Measurements from ENCODE around the gene HHLA2.

HHLA2 gene

GRCh38 chr3:108401836-108402235, 105.5 kb downstream of the HHLA2 start:
- H3K4me1 ChIP-seq (ENCODE audit: control insufficient read depth in 1 of 2, insufficient read depth in 2 of 2, low read length in 2 of 2): peaks cover 19 to 22% of the 10 kb centered on the region in 2 donors
- H3K9me3 ChIP-seq (ENCODE audit: control insufficient read depth in 1 of 2, low read length in 2 of 2): peaks cover 0 to 4% of the 10 kb centered on the region in 2 donors

GRCh38 chr3:108403198-108403597, 106.8 kb downstream of the HHLA2 start:
- Histone ChIP-seq H3K4me1 (ENCODE audit: control insufficient read depth in 1 of 2, insufficient read depth in 2 of 2, low read length in 2 of 2) (peaks cover 28 to 34% of the 10 kb centered on the region in 2 donors), H3K4me3 (ENCODE audit: low read depth in 1 of 2, low read length in 2 of 2) (no peak overlapping the region), H3K27ac (ENCODE audit: low read depth, low read length) (no peak overlapping the region), H3K27me3 (ENCODE audit: control insufficient read depth in 1 of 2, insufficient read depth in 2 of 2, low read length in 2 of 2) (no peaks in the 10 kb centered on the region), H3K36me3 (ENCODE audit: control insufficient read depth in 1 of 2, insufficient read depth in 2 of 2, low read length in 2 of 2) (no peaks in the 10 kb centered on the region), H3K9me3 (ENCODE audit: control insufficient read depth in 1 of 2, low read length in 2 of 2) (peaks cover 0 to 4% of the 10 kb centered on the region in 2 donors), H3K9ac (ENCODE audit: low read depth in 1 of 2, low read length in 2 of 2) (no peak overlapping the region)

More at GRCh38 chr3:108401836-108402235, 105.5 kb downstream of the HHLA2 start:
- H3K4me3 ChIP-seq (ENCODE audit: low read depth in 1 of 2, low read length in 2 of 2): no peak overlapping the region
- H3K9ac ChIP-seq (ENCODE audit: low read depth in 1 of 2, low read length in 2 of 2): no peak overlapping the region
- H3K36me3 ChIP-seq (ENCODE audit: control insufficient read depth in 1 of 2, insufficient read depth in 2 of 2, low read length in 2 of 2): no peaks in the 10 kb centered on the region
- no peak overlapping the region for H3K27ac ChIP-seq (ENCODE audit: low read depth, low read length)
- no peaks in the 10 kb centered on the region for H3K27me3 ChIP-seq (ENCODE audit: control insufficient read depth in 1 of 2, insufficient read depth in 2 of 2, low read length in 2 of 2)

DNA sequence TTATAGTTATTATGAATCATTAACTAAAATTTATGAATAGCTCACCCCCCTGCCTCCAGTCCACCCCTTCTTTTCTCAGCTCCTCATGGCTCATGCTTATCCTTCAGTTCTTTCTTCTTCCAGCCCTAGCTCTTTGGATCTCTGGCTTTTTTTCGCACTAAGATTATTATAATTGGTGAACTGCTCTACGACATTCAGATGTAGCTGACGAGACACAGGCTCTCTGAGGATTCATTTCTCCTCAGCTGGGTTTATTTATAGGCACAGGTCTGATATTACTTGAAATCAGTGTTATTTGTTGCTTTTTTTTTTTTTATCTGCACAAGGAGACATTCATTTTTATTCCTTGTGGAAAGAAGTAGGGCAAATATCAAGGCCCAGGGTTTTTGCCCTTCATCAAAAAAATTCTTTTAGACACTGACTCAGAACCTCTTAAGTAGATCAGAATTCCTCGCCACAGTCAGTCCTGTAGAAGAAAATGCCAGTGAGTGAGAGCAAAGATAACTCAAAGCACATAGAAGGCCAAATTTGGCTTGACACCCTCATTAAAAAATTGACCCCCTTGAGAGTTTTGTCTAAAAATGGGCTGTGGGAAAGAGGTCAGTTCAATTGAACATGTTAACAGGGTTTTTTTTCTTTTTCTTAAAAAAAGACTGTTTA, 107.5 kb downstream of the HHLA2 start:
- Histone ChIP-seq H3K27me3 (ENCODE audit: control insufficient read depth in 1 of 2, insufficient read depth in 2 of 2, low read length in 2 of 2) (no peaks in the 10 kb centered on the region), H3K9me3 (ENCODE audit: control insufficient read depth in 1 of 2, low read length in 2 of 2) (peaks cover 0 to 4% of the 10 kb centered on the region in 2 donors), H3K27ac (ENCODE audit: low read depth, low read length) (no peak overlapping the region), H3K36me3 (ENCODE audit: control insufficient read depth in 1 of 2, insufficient read depth in 2 of 2, low read length in 2 of 2) (no peaks in the 10 kb centered on the region), H3K4me1 (ENCODE audit: control insufficient read depth in 1 of 2, insufficient read depth in 2 of 2, low read length in 2 of 2) (peaks cover 28 to 41% of the 10 kb centered on the region in 2 donors), H3K9ac (ENCODE audit: low read depth in 1 of 2, low read length in 2 of 2) (no peak overlapping the region), H3K4me3 (ENCODE audit: low read depth in 1 of 2, low read length in 2 of 2) (no peak overlapping the region)

DNA sequence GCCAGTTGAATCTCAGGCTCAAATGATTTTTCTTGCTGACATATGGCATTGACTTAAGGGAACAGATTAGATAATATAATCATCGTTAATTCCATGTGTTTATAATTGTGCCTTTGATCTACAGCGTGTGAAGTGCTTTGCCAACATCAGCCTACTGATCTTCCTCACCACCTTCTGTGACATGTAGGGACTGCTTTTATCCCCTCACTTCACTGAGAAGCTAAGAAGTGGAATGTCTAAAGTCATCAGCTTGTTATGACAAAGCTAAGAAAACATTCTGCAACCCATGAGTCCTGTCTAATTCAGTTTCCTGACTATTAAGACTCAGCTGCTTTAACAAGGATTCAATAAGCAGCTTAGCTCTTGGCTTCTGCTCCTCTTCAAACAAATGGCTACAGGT, 108.0 kb downstream of the HHLA2 start:
- Histone ChIP-seq H3K36me3 (ENCODE audit: control insufficient read depth in 1 of 2, insufficient read depth in 2 of 2, low read length in 2 of 2) (no peaks in the 10 kb centered on the region), H3K27me3 (ENCODE audit: control insufficient read depth in 1 of 2, insufficient read depth in 2 of 2, low read length in 2 of 2) (no peaks in the 10 kb centered on the region), H3K9ac (ENCODE audit: low read depth in 1 of 2, low read length in 2 of 2) (no peak overlapping the region), H3K4me1 (ENCODE audit: control insufficient read depth in 1 of 2, insufficient read depth in 2 of 2, low read length in 2 of 2) (peaks cover 28 to 45% of the 10 kb centered on the region in 2 donors), H3K9me3 (ENCODE audit: control insufficient read depth in 1 of 2, low read length in 2 of 2) (peaks cover 0 to 4% of the 10 kb centered on the region in 2 donors), H3K4me3 (ENCODE audit: low read depth in 1 of 2, low read length in 2 of 2) (no peak overlapping the region), H3K27ac (ENCODE audit: low read depth, low read length) (no peak overlapping the region)

DNA sequence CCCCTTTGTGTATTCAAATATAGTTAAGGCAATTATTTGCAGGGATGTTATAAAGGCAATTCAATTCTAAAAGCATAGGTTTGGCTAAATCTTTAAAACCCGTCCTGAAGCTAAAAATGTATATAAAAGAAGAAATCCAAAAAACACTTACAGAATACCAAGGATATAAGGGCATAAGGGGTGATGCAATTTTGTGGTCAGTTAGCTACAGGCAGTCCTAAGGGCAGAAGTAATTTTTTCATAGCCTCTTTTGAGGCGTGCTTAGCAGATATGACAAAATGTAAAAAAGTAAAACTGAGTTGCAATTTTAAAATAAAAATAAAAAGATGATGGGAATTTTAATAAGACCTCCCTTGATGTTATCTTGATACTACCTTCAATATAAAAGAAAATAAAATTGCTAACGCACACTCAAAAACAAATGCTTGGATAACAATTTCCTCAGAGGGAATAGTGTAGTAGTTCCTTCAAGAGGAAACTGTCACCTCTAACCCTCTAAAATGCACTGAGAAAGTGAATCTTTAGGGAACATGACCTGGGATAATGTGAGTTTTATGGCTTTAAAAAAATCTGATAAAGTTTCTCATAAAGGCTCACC, 109.8 kb downstream of the HHLA2 start:
- Histone ChIP-seq H3K4me1 (ENCODE audit: control insufficient read depth in 1 of 2, insufficient read depth in 2 of 2, low read length in 2 of 2) (peaks cover 28 to 45% of the 10 kb centered on the region in 2 donors), H3K27ac (ENCODE audit: low read depth, low read length) (no peak overlapping the region), H3K9ac (ENCODE audit: low read depth in 1 of 2, low read length in 2 of 2) (no peak overlapping the region)

DNA sequence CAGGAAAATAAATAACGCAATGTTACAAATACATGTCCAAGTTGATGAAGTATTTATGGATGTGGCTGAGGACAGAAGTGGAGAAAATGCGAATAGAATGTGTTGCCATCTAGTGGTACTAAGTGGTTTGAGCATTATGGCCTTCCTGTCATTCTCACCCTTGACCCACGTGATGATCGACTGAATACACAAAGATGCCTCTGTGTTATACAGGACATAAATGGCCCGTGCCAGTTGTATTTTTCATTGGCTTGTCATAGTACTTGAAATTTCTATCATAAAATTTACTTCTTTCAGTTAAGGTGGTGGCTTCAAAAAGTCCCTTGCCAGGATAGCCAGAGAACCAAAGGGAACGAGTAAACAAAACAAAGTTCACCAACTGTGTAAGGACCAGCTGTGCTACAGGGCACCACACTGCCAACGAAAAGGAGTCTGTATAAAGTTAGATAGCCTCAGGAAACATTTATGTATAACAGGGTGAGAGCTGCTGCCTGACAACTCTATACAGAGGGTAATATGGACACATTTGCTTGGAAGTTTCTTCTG, 110.4 kb downstream of the HHLA2 start:
- Histone ChIP-seq H3K4me3 (ENCODE audit: low read depth in 1 of 2, low read length in 2 of 2) (no peak overlapping the region), H3K4me1 (ENCODE audit: control insufficient read depth in 1 of 2, insufficient read depth in 2 of 2, low read length in 2 of 2) (peaks cover 28 to 45% of the 10 kb centered on the region in 2 donors), H3K27me3 (ENCODE audit: control insufficient read depth in 1 of 2, insufficient read depth in 2 of 2, low read length in 2 of 2) (no peaks in the 10 kb centered on the region), H3K9ac (ENCODE audit: low read depth in 1 of 2, low read length in 2 of 2) (no peak overlapping the region), H3K9me3 (ENCODE audit: control insufficient read depth in 1 of 2, low read length in 2 of 2) (no peaks in the 10 kb centered on the region), H3K27ac (ENCODE audit: low read depth, low read length) (peak overlapping the region; percentile 17), H3K36me3 (ENCODE audit: control insufficient read depth in 1 of 2, insufficient read depth in 2 of 2, low read length in 2 of 2) (no peaks in the 10 kb centered on the region)

More for the DNA sequence above, 109.8 kb downstream of the HHLA2 start:
- H3K27me3 ChIP-seq (ENCODE audit: control insufficient read depth in 1 of 2, insufficient read depth in 2 of 2, low read length in 2 of 2): no peaks in the 10 kb centered on the region
- no peak overlapping the region for H3K4me3 ChIP-seq (ENCODE audit: low read depth in 1 of 2, low read length in 2 of 2)
- H3K9me3 ChIP-seq (ENCODE audit: control insufficient read depth in 1 of 2, low read length in 2 of 2): no peaks in the 10 kb centered on the region
- H3K36me3 ChIP-seq (ENCODE audit: control insufficient read depth in 1 of 2, insufficient read depth in 2 of 2, low read length in 2 of 2): no peaks in the 10 kb centered on the region

DNA sequence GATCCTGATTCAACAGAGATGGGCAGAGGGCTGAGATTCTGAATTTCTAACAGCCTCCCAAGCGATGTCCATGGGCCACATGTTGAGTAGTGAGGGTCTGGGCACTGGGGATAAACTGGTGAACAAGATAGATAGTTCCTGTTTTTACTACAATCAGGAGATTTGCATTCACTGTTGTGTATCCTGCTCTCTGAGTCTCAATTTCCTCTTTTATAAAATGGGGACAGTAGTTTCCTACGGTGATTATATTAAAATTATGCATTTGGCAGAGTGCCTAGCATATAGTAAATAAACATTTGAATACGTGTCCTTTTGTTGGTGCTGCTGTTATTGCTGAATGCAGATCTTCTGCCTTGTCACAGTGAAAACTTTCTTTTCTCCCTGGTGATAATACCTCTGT, 111.5 kb downstream of the HHLA2 start:
- H3K27ac ChIP-seq (ENCODE audit: low read depth, low read length): no peak overlapping the region
- peaks cover 24 to 45% of the 10 kb centered on the region in 2 donors for H3K4me1 ChIP-seq (ENCODE audit: control insufficient read depth in 1 of 2, insufficient read depth in 2 of 2, low read length in 2 of 2)
- H3K9me3 ChIP-seq (ENCODE audit: control insufficient read depth in 1 of 2, low read length in 2 of 2): no peaks in the 10 kb centered on the region
- H3K36me3 ChIP-seq (ENCODE audit: control insufficient read depth in 1 of 2, insufficient read depth in 2 of 2, low read length in 2 of 2): no peaks in the 10 kb centered on the region
- no peaks in the 10 kb centered on the region for H3K27me3 ChIP-seq (ENCODE audit: control insufficient read depth in 1 of 2, insufficient read depth in 2 of 2, low read length in 2 of 2)
- no peak overlapping the region for H3K9ac ChIP-seq (ENCODE audit: low read depth in 1 of 2, low read length in 2 of 2)
- no peak overlapping the region for H3K4me3 ChIP-seq (ENCODE audit: low read depth in 1 of 2, low read length in 2 of 2)

GRCh38 chr3:108408883-108409799, 112.8 kb downstream of the HHLA2 start:
- peaks cover 15 to 38% of the 10 kb centered on the region in 2 donors for H3K4me1 ChIP-seq (ENCODE audit: control insufficient read depth in 1 of 2, insufficient read depth in 2 of 2, low read length in 2 of 2)
- no peak overlapping the region for H3K27ac ChIP-seq (ENCODE audit: low read depth, low read length)
- H3K4me3 ChIP-seq (ENCODE audit: low read depth in 1 of 2, low read length in 2 of 2): no peak overlapping the region
- H3K36me3 ChIP-seq (ENCODE audit: control insufficient read depth in 1 of 2, insufficient read depth in 2 of 2, low read length in 2 of 2): no peaks in the 10 kb centered on the region
- no peaks in the 10 kb centered on the region for H3K9me3 ChIP-seq (ENCODE audit: control insufficient read depth in 1 of 2, low read length in 2 of 2)
- no peaks in the 10 kb centered on the region for H3K27me3 ChIP-seq (ENCODE audit: control insufficient read depth in 1 of 2, insufficient read depth in 2 of 2, low read length in 2 of 2)
- peak overlapping the region in 1 of 2 donors; percentile 39 for H3K9ac ChIP-seq (ENCODE audit: low read depth in 1 of 2, low read length in 2 of 2)

GRCh38 chr3:108409800-108410178, 113.4 kb downstream of the HHLA2 start:
- Histone ChIP-seq H3K27ac (ENCODE audit: low read depth, low read length) (no peak overlapping the region), H3K9ac (ENCODE audit: low read depth in 1 of 2, low read length in 2 of 2) (peak overlapping the region in 1 of 2 donors; percentile 39)

More at GRCh38 chr3:108409800-108410178, 113.4 kb downstream of the HHLA2 start:
- H3K4me1 ChIP-seq (ENCODE audit: control insufficient read depth in 1 of 2, insufficient read depth in 2 of 2, low read length in 2 of 2): peaks cover 12 to 34% of the 10 kb centered on the region in 2 donors
- no peaks in the 10 kb centered on the region for H3K36me3 ChIP-seq (ENCODE audit: control insufficient read depth in 1 of 2, insufficient read depth in 2 of 2, low read length in 2 of 2)
- H3K4me3 ChIP-seq (ENCODE audit: low read depth in 1 of 2, low read length in 2 of 2): no peak overlapping the region
- no peaks in the 10 kb centered on the region for H3K27me3 ChIP-seq (ENCODE audit: control insufficient read depth in 1 of 2, insufficient read depth in 2 of 2, low read length in 2 of 2)
- no peaks in the 10 kb centered on the region for H3K9me3 ChIP-seq (ENCODE audit: control insufficient read depth in 1 of 2, low read length in 2 of 2)
